Tibial nerve (tissue), 4 donors: ENCODE data around the gene KLHL5. TPM values are rescaled to one million over a fixed set of nuclear protein-coding genes. Genes with fewer than 3 reads are reported as not detected.

Experiments used
- DNase-seq, 2 donors: peaks; one replicate each; pipeline ENCODE4 v3.0.0-alpha.2; 2019; ENCODE audit warnings: low spot score in 2 of 2
- H3K27ac ChIP-seq, 4 donors: fragments of 200-600 bp; sonication (generic) in 3 of 4; one replicate each; pipeline ENCODE4 v1.5.1; 2017 to 2019; ENCODE audit warnings: mild to moderate bottlenecking in 1 of 4
- H3K27me3 ChIP-seq, 2 donors: fragments of 200-600 bp; sonication (generic) in 1 of 2; one replicate each; pipeline versions ENCODE4 v1.5.1 to v1.6.0; 2017 to 2019
- H3K36me3 ChIP-seq, 3 donors: fragments of 200-600 bp; sonication (generic); one replicate each; pipeline ENCODE4 v1.5.1; 2018 to 2019
- H3K4me1 ChIP-seq, 4 donors: fragments of 200-600 bp; sonication (generic) in 3 of 4; one replicate each; pipeline ENCODE4 v1.5.1; 2017 to 2019
- H3K4me3 ChIP-seq, 4 donors: fragments of 200-600 bp; sonication (generic) in 3 of 4; one replicate each; pipeline ENCODE4 v1.5.1; 2017 to 2019; ENCODE audit warnings: mild to moderate bottlenecking in 1 of 4, moderate library complexity in 1 of 4
- H3K9me3 ChIP-seq, 4 donors: fragments of 200-600 bp; sonication (generic) in 3 of 4; one replicate each; pipeline ENCODE4 v1.5.1; 2017 to 2019
- EP300 ChIP-seq, 2 donors: sonication (generic); formaldehyde crosslinking; IDR thresholded peaks; one replicate each; pipeline ENCODE4 v1.6.1; 2017; ENCODE audit warnings: antibody characterized with exemption in 2 of 2, mild to moderate bottlenecking in 1 of 2
- POLR2A ChIP-seq, 2 donors: fragments of 450-650 bp; IDR thresholded peaks; one replicate each; pipeline ENCODE4 v1.6.1; 2017; ENCODE audit warnings: antibody characterized with exemption in 2 of 2, mild to moderate bottlenecking in 2 of 2, moderate library complexity in 2 of 2
- WGBS, 2 donors: methylation state at CpG; one replicate each; pipeline ENCODE4 v1.1.5; 2018; 5-methylcytosine and 5-hydroxymethylcytosine counted together
- total RNA-seq, 4 donors: library from RNA; depleted of rRNA; stranded (reverse); fragments of >200 nt; gene quantifications; one replicate each; pipeline ENCODE4 v1.1.0, GENCODE V29; 2016
- TF ChIP-seq, protein P1 (sequence below), 5 experiments: fragments of 200-600 bp in 3 of 5; fragments of 450-650 bp in 2 of 5; sonication (generic) in 3 of 5; IDR thresholded peaks; one replicate each; pipeline ENCODE4 v1.5.1; 2016 to 2019; ENCODE audit warnings: antibody characterized with exemption in 5 of 5, mild to moderate bottlenecking in 3 of 5, moderate library complexity in 2 of 5

Gene KLHL5
- total RNA-seq, 4 donors from 2014 or later, result 18.8 to 34.5 (median 27.5) TPM

DNA sequence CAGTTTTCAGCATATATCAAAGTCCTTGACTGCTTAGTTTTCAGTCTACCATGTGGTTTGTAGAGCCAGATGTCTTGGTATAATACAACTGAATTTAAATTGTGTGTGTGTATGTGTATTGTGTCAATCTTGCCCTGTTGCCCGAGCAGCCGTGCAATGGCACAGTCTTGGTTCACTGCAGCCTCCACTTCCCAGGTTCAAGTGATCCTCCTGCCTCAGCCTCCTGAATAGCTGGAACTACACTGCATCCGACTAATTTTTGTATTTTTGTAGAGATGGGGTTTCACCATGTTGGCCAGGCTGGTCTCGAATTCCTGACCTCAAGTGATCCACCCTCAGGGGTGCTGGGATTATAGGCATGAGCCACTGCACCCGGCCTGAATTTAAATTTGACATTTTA lies 6.0 kb upstream of the KLHL5 start:
- WGBS, 2 donors, result 93 to 99% methylated on average over 5 of the region's 5 CpGs
- Histone ChIP-seq H3K27me3 (no peaks in the 10 kb centered on the region), H3K4me3 (no peak overlapping the region), H3K4me1 (peaks cover 0 to 7% (median 0%) of the 10 kb centered on the region in 4 donors), H3K36me3 (no peaks in the 10 kb centered on the region), H3K27ac (no peak overlapping the region), H3K9me3 (no peaks in the 10 kb centered on the region)
- no peak for DNase-seq
- TF ChIP-seq POLR2A (IDR thresholded peaks at IDR 0.05) (no peak), EP300 (IDR thresholded peaks at IDR 0.05) (no peak)
- TF ChIP-seq, protein P1, sequence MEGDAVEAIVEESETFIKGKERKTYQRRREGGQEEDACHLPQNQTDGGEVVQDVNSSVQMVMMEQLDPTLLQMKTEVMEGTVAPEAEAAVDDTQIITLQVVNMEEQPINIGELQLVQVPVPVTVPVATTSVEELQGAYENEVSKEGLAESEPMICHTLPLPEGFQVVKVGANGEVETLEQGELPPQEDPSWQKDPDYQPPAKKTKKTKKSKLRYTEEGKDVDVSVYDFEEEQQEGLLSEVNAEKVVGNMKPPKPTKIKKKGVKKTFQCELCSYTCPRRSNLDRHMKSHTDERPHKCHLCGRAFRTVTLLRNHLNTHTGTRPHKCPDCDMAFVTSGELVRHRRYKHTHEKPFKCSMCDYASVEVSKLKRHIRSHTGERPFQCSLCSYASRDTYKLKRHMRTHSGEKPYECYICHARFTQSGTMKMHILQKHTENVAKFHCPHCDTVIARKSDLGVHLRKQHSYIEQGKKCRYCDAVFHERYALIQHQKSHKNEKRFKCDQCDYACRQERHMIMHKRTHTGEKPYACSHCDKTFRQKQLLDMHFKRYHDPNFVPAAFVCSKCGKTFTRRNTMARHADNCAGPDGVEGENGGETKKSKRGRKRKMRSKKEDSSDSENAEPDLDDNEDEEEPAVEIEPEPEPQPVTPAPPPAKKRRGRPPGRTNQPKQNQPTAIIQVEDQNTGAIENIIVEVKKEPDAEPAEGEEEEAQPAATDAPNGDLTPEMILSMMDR (IDR thresholded peaks at IDR 0.05), result no peak

DNA sequence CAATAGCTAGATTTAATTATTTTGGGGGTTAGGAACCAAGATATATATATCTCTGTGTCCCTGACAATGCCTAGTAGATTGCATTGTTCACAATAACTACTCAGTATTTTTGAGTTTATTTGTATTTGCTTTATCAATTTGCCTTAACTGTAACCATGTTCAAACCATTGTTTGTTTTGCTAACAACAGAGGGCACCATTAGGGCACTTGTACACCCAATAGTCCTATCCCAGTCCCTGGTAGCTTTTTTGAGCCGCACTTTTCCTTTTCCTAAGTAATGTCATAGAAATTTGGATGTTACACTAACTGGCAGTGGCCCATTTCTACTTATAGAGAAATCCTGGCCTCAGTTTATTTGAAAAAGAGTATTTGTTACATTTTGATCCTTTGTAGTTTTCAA lies 575 bp upstream of the KLHL5 start:
- no peaks in the 10 kb centered on the region for H3K36me3 ChIP-seq
- no peaks in the 10 kb centered on the region for H3K9me3 ChIP-seq
- no peak for DNase-seq
- H3K27me3 ChIP-seq, result no peaks in the 10 kb centered on the region
- no peak for TF ChIP-seq EP300 (IDR thresholded peaks at IDR 0.05)
- TF ChIP-seq POLR2A (IDR thresholded peaks at IDR 0.05), result no peak
- TF ChIP-seq, protein P1 (IDR thresholded peaks at IDR 0.05), result no peak
- H3K4me1 ChIP-seq, result peaks cover 0 to 32% (median 8%) of the 10 kb centered on the region in 4 donors
- no peak overlapping the region for H3K4me3 ChIP-seq
- 84 to 88% methylated on average over 1 of the region's 1 CpG for WGBS, 2 donors
- no peak overlapping the region for H3K27ac ChIP-seq

DNA sequence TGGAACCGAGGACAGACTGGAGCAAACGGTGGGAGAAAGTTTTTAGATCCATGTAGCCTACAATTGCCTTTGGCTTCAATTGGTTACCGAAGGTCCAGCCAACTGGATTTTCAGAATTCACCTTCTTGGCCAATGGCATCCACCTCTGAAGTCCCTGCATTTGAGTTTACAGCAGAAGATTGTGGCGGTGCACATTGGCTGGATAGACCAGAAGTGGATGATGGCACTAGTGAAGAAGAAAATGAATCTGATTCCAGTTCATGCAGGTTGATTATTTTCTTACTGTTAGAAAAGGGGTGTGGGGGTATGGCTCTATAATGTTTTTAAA lies 702 bp downstream of the KLHL5 start:
- no peaks in the 10 kb centered on the region for H3K9me3 ChIP-seq
- H3K27ac ChIP-seq, result peak overlapping the region in 2 of 4 donors; percentile 10 to 23
- H3K4me3 ChIP-seq, result no peak overlapping the region
- 54 to 58% methylated on average over 4 of the region's 4 CpGs for WGBS, 2 donors
- no peaks in the 10 kb centered on the region for H3K36me3 ChIP-seq
- peaks cover 0 to 35% (median 8%) of the 10 kb centered on the region in 4 donors for H3K4me1 ChIP-seq
- no peak for DNase-seq
- TF ChIP-seq POLR2A (IDR thresholded peaks at IDR 0.05), result no peak
- no peak for TF ChIP-seq EP300 (IDR thresholded peaks at IDR 0.05)
- TF ChIP-seq, protein P1 (IDR thresholded peaks at IDR 0.05), result no peak
- H3K27me3 ChIP-seq, result no peaks in the 10 kb centered on the region

DNA sequence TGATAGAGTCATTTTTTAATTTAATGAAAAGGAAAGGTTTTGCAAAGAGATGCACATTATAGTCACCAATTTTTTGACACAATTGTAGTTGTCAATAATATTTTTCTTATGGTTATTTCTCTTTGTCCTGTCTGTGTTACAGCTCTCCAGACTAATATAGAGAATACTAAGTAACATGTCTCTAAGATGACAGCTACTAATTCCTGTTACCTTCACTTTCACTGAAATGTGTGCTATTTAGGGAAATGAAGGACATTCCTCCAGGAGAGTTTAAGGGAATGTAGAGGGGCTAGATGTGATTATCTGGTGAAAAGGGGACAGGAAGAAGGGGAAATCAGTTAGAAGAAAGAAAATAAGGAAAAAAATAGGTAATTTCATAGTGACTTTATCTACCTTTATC lies 1.4 kb downstream of the KLHL5 start:
- Histone ChIP-seq H3K9me3 (no peaks in the 10 kb centered on the region), H3K4me1 (peaks cover 0 to 42% (median 8%) of the 10 kb centered on the region in 4 donors), H3K36me3 (no peaks in the 10 kb centered on the region), H3K27ac (no peak overlapping the region), H3K27me3 (no peaks in the 10 kb centered on the region), H3K4me3 (no peak overlapping the region)
- TF ChIP-seq, protein P1 (IDR thresholded peaks at IDR 0.05), result no peak
- TF ChIP-seq POLR2A (IDR thresholded peaks at IDR 0.05) (no peak), EP300 (IDR thresholded peaks at IDR 0.05) (no peak)
- DNase-seq, result no peak

DNA sequence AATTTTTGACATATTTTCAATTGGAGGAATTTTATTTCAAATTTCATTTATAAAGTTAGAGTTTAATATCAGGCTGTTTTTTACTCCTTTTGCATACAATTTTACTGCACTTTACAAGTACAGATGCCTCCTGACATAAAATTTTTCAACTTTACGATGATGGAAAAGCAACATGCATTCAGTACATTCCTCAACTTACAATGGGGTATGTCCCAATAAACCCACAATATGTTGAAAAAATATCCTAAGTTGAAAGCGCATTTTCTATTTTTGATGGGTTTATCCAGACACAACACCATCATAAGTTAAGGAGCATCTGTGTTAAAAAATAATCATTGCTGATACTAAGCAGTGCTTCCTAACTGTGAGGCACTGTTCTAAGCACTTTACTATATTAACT lies 4.3 kb downstream of the KLHL5 start:
- no peak for DNase-seq
- Histone ChIP-seq H3K4me1 (peaks cover 0 to 40% (median 8%) of the 10 kb centered on the region in 4 donors), H3K27me3 (no peaks in the 10 kb centered on the region), H3K9me3 (no peaks in the 10 kb centered on the region), H3K36me3 (no peaks in the 10 kb centered on the region), H3K27ac (no peak overlapping the region), H3K4me3 (no peak overlapping the region)
- WGBS, 2 donors, result 87 to 96% methylated on average over 2 of the region's 2 CpGs
- TF ChIP-seq, protein P1 (IDR thresholded peaks at IDR 0.05), result no peak
- no peak for TF ChIP-seq EP300 (IDR thresholded peaks at IDR 0.05)
- no peak for TF ChIP-seq POLR2A (IDR thresholded peaks at IDR 0.05)
